A549 treated with dexamethasone at 1 μM for 4 hours (cell line): ENCODE data around the gene PHKB. TPM values are rescaled to one million over a fixed set of nuclear protein-coding genes. Genes with fewer than 3 reads are reported as not detected.

Source experiments
- total RNA-seq: library from RNA; stranded (reverse); fragments of 200-300 nt; extraction: Qiagen RNA extraction; gene quantifications from 5 replicates; pipeline ENCODE4 v1.2.3, GENCODE V29; 2022

PHKB gene
- 27.7 to 35.1 TPM (median 34.1 TPM) in 5 replicates for total RNA-seq

GRCh38 chr16:47460711-47461597 lies at the start of gene PHKB, which contains the start of gene ITFG1:
PHKB (plus strand) TSS chr16:47461331; CDS start chr16:47461351, 20 bp downstream.
ITFG1 (minus strand) TSS chr16:47461063; CDS start chr16:47461045, 18 bp downstream.

Other genes starting within 250 kb of the PHKB start
- 41.2 to 43.4 TPM (median 42.6 TPM) in 5 replicates for gene ITFG1, start 268 bp upstream of the PHKB start, total RNA-seq